ENCODE data around the gene CDYL.

CDYL gene

DNA sequence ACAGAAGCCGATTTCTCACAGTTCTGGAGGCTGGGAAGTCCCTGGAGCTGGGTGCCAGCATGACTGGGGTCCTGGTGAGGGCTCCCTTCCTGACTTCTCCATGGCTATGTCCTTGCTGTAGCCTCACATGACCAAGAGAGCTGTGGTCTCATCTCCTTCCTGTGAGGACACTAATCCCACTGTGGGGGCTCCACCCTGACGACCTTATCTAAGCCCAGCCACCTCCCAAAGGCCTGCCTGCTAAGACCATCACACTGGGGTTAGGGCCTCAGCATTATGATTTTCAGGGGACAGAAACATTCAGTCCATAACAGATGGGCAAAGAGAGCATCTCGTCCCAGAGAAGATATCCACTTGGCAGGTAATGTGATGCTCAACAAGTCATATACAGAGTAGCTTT lies 210.8 kb downstream of the CDYL start:
- H3K4me3 ChIP-seq (ENCODE audit: low read depth, low read length) = no peak overlapping the region
- TF ChIP-seq, protein P1, sequence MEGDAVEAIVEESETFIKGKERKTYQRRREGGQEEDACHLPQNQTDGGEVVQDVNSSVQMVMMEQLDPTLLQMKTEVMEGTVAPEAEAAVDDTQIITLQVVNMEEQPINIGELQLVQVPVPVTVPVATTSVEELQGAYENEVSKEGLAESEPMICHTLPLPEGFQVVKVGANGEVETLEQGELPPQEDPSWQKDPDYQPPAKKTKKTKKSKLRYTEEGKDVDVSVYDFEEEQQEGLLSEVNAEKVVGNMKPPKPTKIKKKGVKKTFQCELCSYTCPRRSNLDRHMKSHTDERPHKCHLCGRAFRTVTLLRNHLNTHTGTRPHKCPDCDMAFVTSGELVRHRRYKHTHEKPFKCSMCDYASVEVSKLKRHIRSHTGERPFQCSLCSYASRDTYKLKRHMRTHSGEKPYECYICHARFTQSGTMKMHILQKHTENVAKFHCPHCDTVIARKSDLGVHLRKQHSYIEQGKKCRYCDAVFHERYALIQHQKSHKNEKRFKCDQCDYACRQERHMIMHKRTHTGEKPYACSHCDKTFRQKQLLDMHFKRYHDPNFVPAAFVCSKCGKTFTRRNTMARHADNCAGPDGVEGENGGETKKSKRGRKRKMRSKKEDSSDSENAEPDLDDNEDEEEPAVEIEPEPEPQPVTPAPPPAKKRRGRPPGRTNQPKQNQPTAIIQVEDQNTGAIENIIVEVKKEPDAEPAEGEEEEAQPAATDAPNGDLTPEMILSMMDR (IDR thresholded peaks at IDR 0.05) = no peak
- H3K36me3 ChIP-seq (ENCODE audit: control insufficient read depth, insufficient read depth, low read length) = no peaks in the 10 kb centered on the region
- no peaks in the 10 kb centered on the region for H3K79me2 ChIP-seq
- H2AFZ ChIP-seq = no peak overlapping the region
- H3K4me1 ChIP-seq = no peaks in the 10 kb centered on the region
- no peaks in the 10 kb centered on the region for H3K27me3 ChIP-seq (ENCODE audit: control insufficient read depth, insufficient read depth, low read length)
- no peak overlapping the region for H3K27ac ChIP-seq
- H3K9ac ChIP-seq = no peak overlapping the region
- H3K9me3 ChIP-seq (ENCODE audit: control insufficient read depth, low read length) = no peaks in the 10 kb centered on the region
- no peak overlapping the region for H3K4me2 ChIP-seq (ENCODE audit: low read length)

DNA sequence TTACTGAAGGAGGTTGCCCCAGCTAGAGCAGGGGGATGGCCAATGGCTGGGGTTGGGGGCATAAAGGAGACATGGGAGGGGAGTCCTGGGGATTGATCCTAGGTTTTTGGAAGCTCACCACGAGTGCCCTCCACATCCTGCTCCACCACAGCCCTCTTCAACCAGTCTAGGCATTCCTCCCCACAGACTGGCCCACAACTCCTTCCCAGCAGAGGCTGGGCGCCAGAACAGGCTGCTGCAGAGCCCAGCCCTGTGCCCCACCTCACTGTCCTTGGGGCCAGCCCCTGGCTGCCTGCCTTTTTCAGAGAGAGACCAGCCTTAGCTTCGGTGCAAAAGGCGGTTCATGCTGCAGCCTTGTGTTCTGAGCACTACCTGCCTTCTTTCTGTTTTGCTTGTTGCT lies 211.2 kb downstream of the CDYL start:
- TF ChIP-seq, protein P1 (IDR thresholded peaks at IDR 0.05) = no peak
- Histone ChIP-seq H3K4me2 (ENCODE audit: low read length) (no peak overlapping the region), H3K4me1 (no peaks in the 10 kb centered on the region), H3K27me3 (ENCODE audit: control insufficient read depth, insufficient read depth, low read length) (no peaks in the 10 kb centered on the region), H3K36me3 (ENCODE audit: control insufficient read depth, insufficient read depth, low read length) (no peaks in the 10 kb centered on the region), H3K9me3 (ENCODE audit: control insufficient read depth, low read length) (no peaks in the 10 kb centered on the region), H3K79me2 (no peaks in the 10 kb centered on the region), H2AFZ (no peak overlapping the region), H3K9ac (no peak overlapping the region), H3K27ac (no peak overlapping the region), H3K4me3 (ENCODE audit: low read depth, low read length) (no peak overlapping the region)

DNA sequence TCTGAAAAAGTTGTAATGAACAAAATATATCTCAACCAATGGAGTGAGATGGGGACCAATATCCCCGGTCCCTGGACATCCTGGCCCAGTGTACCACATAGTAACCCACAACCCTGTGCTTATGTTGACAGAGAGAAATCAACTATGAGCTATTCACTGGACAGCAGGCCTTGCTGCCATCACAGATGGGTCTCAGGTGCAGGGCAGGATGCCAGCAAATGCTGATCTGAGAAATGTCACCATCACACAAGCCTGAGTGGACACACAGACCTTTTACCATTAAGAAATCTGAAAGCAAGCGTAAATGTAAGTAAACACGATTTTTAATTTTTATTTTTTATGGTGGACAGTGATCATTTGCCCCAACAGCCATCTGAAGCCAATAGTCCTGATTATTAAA lies 218.5 kb downstream of the CDYL start:
- H3K4me1 ChIP-seq = no peaks in the 10 kb centered on the region
- no peaks in the 10 kb centered on the region for H3K79me2 ChIP-seq
- H3K36me3 ChIP-seq (ENCODE audit: control insufficient read depth, insufficient read depth, low read length) = no peaks in the 10 kb centered on the region
- TF ChIP-seq, protein P1 (IDR thresholded peaks at IDR 0.05) = no peak
- H3K27me3 ChIP-seq (ENCODE audit: control insufficient read depth, insufficient read depth, low read length) = no peaks in the 10 kb centered on the region
- no peak overlapping the region for H3K4me2 ChIP-seq (ENCODE audit: low read length)
- no peak overlapping the region for H3K27ac ChIP-seq
- H3K4me3 ChIP-seq (ENCODE audit: low read depth, low read length) = no peak overlapping the region
- no peak overlapping the region for H3K9ac ChIP-seq
- H2AFZ ChIP-seq = no peak overlapping the region
- H3K9me3 ChIP-seq (ENCODE audit: control insufficient read depth, low read length) = no peaks in the 10 kb centered on the region

DNA sequence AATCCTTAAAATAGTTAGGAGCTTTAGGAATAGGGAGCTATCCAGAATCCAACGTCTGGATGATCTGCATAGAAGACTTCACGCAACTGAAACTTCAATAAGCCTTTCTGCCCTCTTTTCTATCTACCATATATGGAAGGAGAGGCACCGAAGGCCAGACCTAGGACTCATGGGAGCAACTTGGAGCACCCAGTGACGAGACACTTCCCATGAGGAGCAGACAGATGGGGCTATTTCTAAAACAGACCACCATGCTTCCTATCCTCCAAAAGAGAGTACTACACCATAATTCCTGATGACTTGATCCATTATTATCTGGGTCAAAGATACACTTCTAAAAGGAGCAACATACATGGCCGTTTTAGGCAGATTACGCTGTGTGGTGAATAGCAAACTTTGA lies 221.7 kb downstream of the CDYL start:
- Histone ChIP-seq H3K79me2 (no peaks in the 10 kb centered on the region), H3K4me3 (ENCODE audit: low read depth, low read length) (no peak overlapping the region), H2AFZ (no peak overlapping the region), H3K9me3 (ENCODE audit: control insufficient read depth, low read length) (no peaks in the 10 kb centered on the region), H3K27ac (no peak overlapping the region), H3K9ac (no peak overlapping the region), H3K4me1 (no peaks in the 10 kb centered on the region), H3K36me3 (ENCODE audit: control insufficient read depth, insufficient read depth, low read length) (no peaks in the 10 kb centered on the region), H3K27me3 (ENCODE audit: control insufficient read depth, insufficient read depth, low read length) (no peaks in the 10 kb centered on the region), H3K4me2 (ENCODE audit: low read length) (no peak overlapping the region)
- TF ChIP-seq, protein P1 (IDR thresholded peaks at IDR 0.05) = no peak

DNA sequence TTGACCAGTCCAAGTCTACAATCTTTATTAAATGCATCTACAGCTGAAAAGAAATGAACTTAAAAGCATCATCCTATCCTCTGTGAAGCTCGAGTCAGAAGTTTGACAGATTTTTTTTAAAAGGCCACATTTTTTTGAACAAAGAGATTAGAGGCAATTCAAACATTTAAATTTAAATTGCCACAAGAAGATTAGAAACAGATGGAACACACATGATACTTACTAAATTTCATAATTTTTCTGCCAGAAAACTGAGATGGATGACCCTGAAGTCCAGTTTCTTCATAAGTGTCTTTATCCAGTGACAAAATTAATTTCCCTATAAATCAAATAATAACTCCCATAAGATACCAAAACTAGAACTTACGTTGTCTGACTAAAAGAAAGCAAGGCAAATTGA lies 223.4 kb downstream of the CDYL start:
- Histone ChIP-seq H3K79me2 (no peaks in the 10 kb centered on the region), H3K36me3 (ENCODE audit: control insufficient read depth, insufficient read depth, low read length) (no peaks in the 10 kb centered on the region), H3K4me3 (ENCODE audit: low read depth, low read length) (no peak overlapping the region), H3K4me2 (ENCODE audit: low read length) (no peak overlapping the region), H3K27ac (no peak overlapping the region), H3K27me3 (ENCODE audit: control insufficient read depth, insufficient read depth, low read length) (no peaks in the 10 kb centered on the region), H3K4me1 (no peaks in the 10 kb centered on the region), H3K9ac (no peak overlapping the region), H3K9me3 (ENCODE audit: control insufficient read depth, low read length) (no peaks in the 10 kb centered on the region), H2AFZ (no peak overlapping the region)
- TF ChIP-seq, protein P1 (IDR thresholded peaks at IDR 0.05) = no peak
